CD14-positive monocyte (primary cell): Measurements from ENCODE around the gene NFXL1. TPM values are rescaled to one million over a fixed set of nuclear protein-coding genes. Genes with fewer than 3 reads are reported as not detected.

Experiments used
- DNase-seq, 3 donors: peaks; one replicate each; pipeline ENCODE4 v3.0.0-alpha.2; 2011 to 2022
- H2AFZ ChIP-seq: 2 replicates; pipeline ENCODE4 v1.6.0; 2012; ENCODE audit warnings: mild to moderate bottlenecking, low read depth, low read length, inconsistent platforms; ENCODE audit not compliant: insufficient read depth, poor library complexity, severe bottlenecking
- H3K27ac ChIP-seq, 2 donors: 1 replicate in 1 of 2; 2 replicates in 1 of 2; pipeline ENCODE4 v1.5.1; 2012 to 2013; ENCODE audit warnings: low read length in 2 of 2, control low read depth in 1 of 2, inconsistent platforms in 1 of 2, low read depth in 1 of 2, mild to moderate bottlenecking in 1 of 2
- H3K27me3 ChIP-seq, 2 donors: one replicate each; pipeline versions ENCODE4 v1.6.0 to v1.6.1; 2011 to 2013; ENCODE audit warnings: low read length in 2 of 2; ENCODE audit not compliant: control insufficient read depth in 2 of 2, insufficient read depth in 2 of 2
- H3K36me3 ChIP-seq, 2 donors: replicated peaks in 1 of 2; 1 replicate in 1 of 2; 2 replicates in 1 of 2; pipeline versions ENCODE4 v1.5.1 to v1.6.1; 2012 to 2013; ENCODE audit warnings: low read length in 2 of 2, control low read depth in 1 of 2, inconsistent platforms in 1 of 2, mild to moderate bottlenecking in 1 of 2; ENCODE audit not compliant: insufficient read depth in 2 of 2, control insufficient read depth in 1 of 2
- H3K4me1 ChIP-seq, 2 donors: 1 replicate in 1 of 2; 2 replicates in 1 of 2; pipeline versions ENCODE4 v1.5.1 to v1.6.1; 2012 to 2013; ENCODE audit warnings: low read length in 2 of 2, control low read depth in 1 of 2, inconsistent platforms in 1 of 2, mild to moderate bottlenecking in 1 of 2, moderate library complexity in 1 of 2; ENCODE audit not compliant: insufficient read depth in 2 of 2, control insufficient read depth in 1 of 2
- H3K4me2 ChIP-seq: replicated peaks from 2 replicates; pipeline ENCODE3; 2012; ENCODE audit warnings: low read length, moderate library complexity, mild to moderate bottlenecking; ENCODE audit not compliant: poor library complexity, severe bottlenecking; ENCODE audit errors: extremely low read depth
- H3K4me3 ChIP-seq, 3 experiments: fragments of 200-600 bp in 1 of 3; sonication (generic) in 1 of 3; replicated peaks in 1 of 3; 1 replicate in 2 of 3; 2 replicates in 1 of 3; pipeline ENCODE4 v1.5.1; 2011 to 2013; ENCODE audit warnings: low read length in 3 of 3, mild to moderate bottlenecking in 3 of 3, control low read depth in 2 of 3, low read depth in 2 of 3, inconsistent platforms in 1 of 3, moderate library complexity in 1 of 3
- H3K79me2 ChIP-seq: 2 replicates; pipeline ENCODE4 v1.6.0; 2012; ENCODE audit warnings: mild to moderate bottlenecking, control low read depth, inconsistent platforms, low read length, moderate library complexity; ENCODE audit not compliant: insufficient read depth
- H3K9ac ChIP-seq: 2 replicates; pipeline ENCODE4 v1.6.0; 2017; ENCODE audit warnings: low read length, mild to moderate bottlenecking; ENCODE audit not compliant: insufficient read depth, poor library complexity, severe bottlenecking
- H3K9me3 ChIP-seq, 2 donors: replicated peaks in 1 of 2; 1 replicate in 1 of 2; 2 replicates in 1 of 2; pipeline versions ENCODE4 v1.5.1 to v1.6.1; 2012 to 2013; ENCODE audit warnings: low read length in 2 of 2, control low read depth in 1 of 2; ENCODE audit not compliant: control insufficient read depth in 1 of 2, insufficient read depth in 1 of 2
- H4K20me1 ChIP-seq: 2 replicates; pipeline ENCODE4 v1.6.0; 2012; ENCODE audit warnings: mild to moderate bottlenecking, low read length, control low read depth, moderate library complexity; ENCODE audit not compliant: insufficient read depth
- H3K27ac Mint-ChIP-seq, 7 donors: one replicate each; pipeline ENCODE4 v1.8.0; 2020; ENCODE audit warnings: mild to moderate bottlenecking in 7 of 7, mixed read lengths in 7 of 7, moderate library complexity in 6 of 7, inconsistent platforms in 2 of 7
- H3K27me3 Mint-ChIP-seq, 3 donors: one replicate each; pipeline ENCODE4 v1.8.0; 2021 to 2022; ENCODE audit warnings: low read depth in 3 of 3, mild to moderate bottlenecking in 3 of 3, mixed read lengths in 3 of 3, moderate library complexity in 3 of 3, inconsistent platforms in 1 of 3
- H3K36me3 Mint-ChIP-seq, 2 donors: one replicate each; pipeline ENCODE4 v1.8.0; 2020; ENCODE audit warnings: mixed read lengths in 2 of 2, inconsistent platforms in 1 of 2, mild to moderate bottlenecking in 1 of 2
- H3K4me1 Mint-ChIP-seq: one replicate; pipeline ENCODE4 v1.8.0; 2020; ENCODE audit warnings: mild to moderate bottlenecking, mixed read lengths
- H3K4me3 Mint-ChIP-seq, 2 donors: one replicate each; pipeline ENCODE4 v1.8.0; 2020; ENCODE audit warnings: mild to moderate bottlenecking in 2 of 2, mixed read lengths in 2 of 2, moderate library complexity in 1 of 2
- H3K9me3 Mint-ChIP-seq, 7 donors: one replicate each; pipeline ENCODE4 v1.8.0; 2020 to 2022; ENCODE audit warnings: mixed read lengths in 7 of 7, mild to moderate bottlenecking in 6 of 7, moderate library complexity in 6 of 7, inconsistent platforms in 2 of 7
- CTCF ChIP-seq: fragments of 200-600 bp; IDR thresholded peaks from one replicate; pipeline ENCODE4 v1.8.0; 2022; ENCODE audit warnings: antibody characterized with exemption, mild to moderate bottlenecking
- WGBS: methylation state at CpG from one replicate; pipeline ENCODE4 v1.1.5; 2013; ENCODE audit warnings: missing lambda C conversion rate; ENCODE audit not compliant: insufficient coverage; 5-methylcytosine and 5-hydroxymethylcytosine counted together
- intact Hi-C, 2 donors: fragments of 100-400 bp; cut with micrococcal nuclease; formaldehyde crosslinking; loops; one replicate each; pipeline versions ENCODE4 v1.15.0 to v1.15.1; 2023
- polyA plus RNA-seq, 3 donors: library from polyadenylated mRNA; depleted of rRNA in 1 of 3; unstranded in 2 of 3; stranded (reverse) in 1 of 3; fragments of 300-500 nt in 2 of 3; fragments of >200 nt in 1 of 3; fragmentation: Illumina TruSeq in 2 of 3; gene quantifications; 1 replicate in 2 of 3; 2 replicates in 1 of 3; pipeline ENCODE4 v1.2.3, GENCODE V29; 2012 to 2021

Gene NFXL1
- polyA plus RNA-seq, 3 donors: 3.6 to 26.2 (median 10.6) TPM

- H2AFZ ChIP-seq: no peak overlapping the region
These were observed 83.2 kb downstream of the NFXL1 start for GRCh38 chr4:47831026-47831679.

More at GRCh38 chr4:47831026-47831679, 83.2 kb downstream of the NFXL1 start:
- H3K27ac Mint-ChIP-seq: no peak overlapping the region
- Histone ChIP-seq H3K9me3 (no peaks in the 10 kb centered on the region), H4K20me1 (no peaks in the 10 kb centered on the region), H3K4me1 (peaks cover 8% of the 10 kb centered on the region in 2 donors), H3K79me2 (no peaks in the 10 kb centered on the region), H3K36me3 (no peaks in the 10 kb centered on the region), H3K4me2 (no peak overlapping the region), H3K9ac (no peak overlapping the region), H3K27ac (no peak overlapping the region), H3K27me3 (peaks cover 5 to 8% of the 10 kb centered on the region in 2 donors), H3K4me3 (no peak overlapping the region)
- intact Hi-C loops: no loop called here
- WGBS: 79% methylated on average over 3 of the region's 5 CpGs
- H3K4me1 Mint-ChIP-seq: peaks cover 12% of the 10 kb centered on the region
- peaks cover 0 to 10% (median 2%) of the 10 kb centered on the region in 7 donors for H3K9me3 Mint-ChIP-seq
- no peak for DNase-seq
- H3K4me3 Mint-ChIP-seq: no peak overlapping the region
- H3K27me3 Mint-ChIP-seq: peaks cover 7 to 9% (median 8%) of the 10 kb centered on the region in 3 donors
- H3K36me3 Mint-ChIP-seq: no peaks in the 10 kb centered on the region
- no peak for TF ChIP-seq CTCF
